ENCODE data around the gene IL25. TPM values are rescaled to one million over a fixed set of nuclear protein-coding genes. Genes with fewer than 3 reads are reported as not detected.

Gene IL25
- total and polyA plus RNA-seq, 2 of the 8 experiments (the other 6 are each of a cell fraction or from before 2014, with no cell fraction given): not detected

- Histone ChIP-seq H3K14ac (ENCODE audit: insufficient read length) (no peak overlapping the region), H3K36me3 (ENCODE audit: control insufficient read depth in 2 of 4, insufficient read depth in 4 of 4, low read length in 3 of 4) (no peaks in the 10 kb centered on the region), H3K23me2 (ENCODE audit: low read depth, low read length) (peaks cover 3% of the 10 kb centered on the region; the same call in 1 of the 2 replicates), H4K91ac (replicated peaks; ENCODE audit: insufficient read length, low read length) (no peak overlapping the region), H2BK12ac (ENCODE audit: low read depth, low read length) (no peak overlapping the region), H2BK20ac (ENCODE audit: low read length) (no peak overlapping the region), H3K4me2 (ENCODE audit: insufficient read depth in 1 of 2, low read depth in 2 of 2, low read length in 2 of 2) (no peak overlapping the region), H2BK120ac (replicated peaks; ENCODE audit: low read depth, low read length) (no peak overlapping the region), H2BK5ac (ENCODE audit: low read depth, low read length) (no peak overlapping the region), H4K20me1 (replicated peaks in 1 of 2; ENCODE audit: control insufficient read depth in 1 of 2, insufficient read depth in 2 of 2, low read length in 2 of 2) (no peaks in the 10 kb centered on the region), H3K79me1 (ENCODE audit: low read depth, low read length) (no peaks in the 10 kb centered on the region; the same call in 1 of the 2 replicates), H3K18ac (ENCODE audit: extremely low read depth, low read length) (no peak overlapping the region), H3K9ac (replicated peaks in 1 of 4; ENCODE audit: extremely low read depth in 1 of 4, low read depth in 3 of 4, low read length in 3 of 4) (no peak overlapping the region), H4K8ac (ENCODE audit: extremely low read depth, insufficient read depth, low read length) (no peak overlapping the region), H3K4me3 (ENCODE audit: extremely low read depth in 1 of 4, insufficient read depth in 2 of 4, low read depth in 3 of 4, low read length in 4 of 4) (no peak overlapping the region), H2AK5ac (ENCODE audit: low read depth, low read length) (no peak overlapping the region), H3K9me3 (ENCODE audit: insufficient read depth in 2 of 2, low read depth in 1 of 2, low read length in 1 of 2) (no peaks in the 10 kb centered on the region), H3K56ac (replicated peaks; ENCODE audit: insufficient read length, low read depth, low read length) (no peak overlapping the region), H3K4me1 (replicated peaks in 1 of 4; ENCODE audit: control insufficient read depth in 3 of 4, insufficient read depth in 4 of 4, low read length in 3 of 4) (no peaks in the 10 kb centered on the region), H3K27ac (ENCODE audit: low read depth, low read length) (no peak overlapping the region), H3K27me3 (replicated peaks in 1 of 4; ENCODE audit: control insufficient read depth in 3 of 4, extremely low read depth in 1 of 4, insufficient read depth in 3 of 4, low read length in 3 of 4) (peaks cover 0 to 4% (median under 1%) of the 10 kb centered on the region in 4 experiments; a peak in 2 of 7 replicates), H3K23ac (ENCODE audit: insufficient read length) (no peak overlapping the region), H2BK15ac (ENCODE audit: low read length) (no peak overlapping the region), H3K4ac (replicated peaks; ENCODE audit: insufficient read length, low read depth, low read length) (no peak overlapping the region), H3K79me2 (ENCODE audit: control insufficient read depth in 1 of 2, insufficient read depth in 2 of 2, low read length in 2 of 2) (no peaks in the 10 kb centered on the region), H4K5ac (ENCODE audit: insufficient read length, low read depth, low read length) (no peak overlapping the region), H2AFZ (ENCODE audit: low read length) (no peak overlapping the region)
- POLR2A ChIA-PET (ENCODE audit: partially characterized antibody): interaction anchor here (0.9 to 1.4 kb wide), 2 partner anchors 14 to 97 kb away, joined by 4 read pairs; no protein-coding TSS in a partner anchor
- no peak for DNase-seq (ENCODE audit: low read depth in 1 of 2, low spot score in 2 of 2)
- no peak for FAIRE-seq
- 91% methylated on average over 6 of the region's 6 CpGs; no CpG with 5 or more reads in 1 of the 2 experiments for WGBS, 2 experiments (ENCODE audit: extremely low coverage in 1 of 2, insufficient coverage in 1 of 2, insufficient read length in 1 of 2, insufficient replicate concordance in 2 of 2, low coverage in 1 of 2, low lambda C conversion rate in 2 of 2, missing lambda C conversion rate in 1 of 2)
- CTCF ChIA-PET (ENCODE audit: partially characterized antibody): interaction anchor here (0.6 to 2.7 kb wide), 7 partner anchors 19 to 136 kb away, joined by 3 to 12 read pairs (median 4); partner anchors contain the start of gene SLC22A17
- TF ChIP-seq BACH1 (IDR thresholded peaks at IDR 0.05; ENCODE audit: low read length) (no peak), PHF8 (conservative IDR thresholded peaks at IDR 0.05; ENCODE audit: low read depth, low read length) (no peak), E2F6 (IDR thresholded peaks at IDR 0.05) (no peak), CTBP2 (IDR thresholded peaks at IDR 0.05; ENCODE audit: borderline replicate concordance, insufficient read depth, insufficient read length, low read length) (no peak), HDAC6 (IDR thresholded peaks at IDR 0.05; ENCODE audit: low read depth, low read length) (no peak), USF2 (IDR thresholded peaks at IDR 0.05; ENCODE audit: low read length) (no peak), FOSL1 (IDR thresholded peaks at IDR 0.05; ENCODE audit: insufficient read depth, low read depth, low read length) (no peak), SIN3A (conservative IDR thresholded peaks at IDR 0.05 in 1 of 2, IDR thresholded peaks at IDR 0.05 in 1 of 2; ENCODE audit: low read depth in 1 of 2, low read length in 2 of 2) (no peak), NANOG (IDR thresholded peaks at IDR 0.05; ENCODE audit: insufficient read depth, low read depth, low read length, poor library complexity, severe bottlenecking) (no peak)
Measured at GRCh38 chr14:23423657-23424056, 51.0 kb downstream of the IL25 start.

All from H1 (cell line).